ENCODE data around the gene KIF3B. TPM values are rescaled to one million over a fixed set of nuclear protein-coding genes. Genes with fewer than 3 reads are reported as not detected.

The KIF3B gene
- polyA plus RNA-seq, 1 experiment = 30.5 TPM

DNA sequence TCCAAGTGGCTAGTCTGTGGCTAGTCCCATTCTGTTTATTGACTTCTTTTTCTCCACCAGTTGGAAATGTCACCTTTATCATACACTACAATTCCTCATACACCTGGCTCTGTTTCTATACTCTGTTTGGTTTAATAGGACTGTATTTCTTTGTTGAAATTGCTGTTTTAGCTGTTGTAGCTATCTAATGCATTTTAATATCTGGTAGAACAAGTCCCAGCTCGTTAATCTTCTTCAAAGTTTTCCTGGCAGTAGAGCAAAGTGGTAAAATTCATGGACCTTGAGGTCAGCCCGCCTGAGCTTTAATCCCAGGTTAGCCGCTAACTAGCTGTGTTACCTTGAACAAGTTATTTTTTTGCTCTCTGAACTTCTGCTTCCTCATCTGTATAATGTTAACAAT is 70.8 kb downstream of the KIF3B start:
- TF ChIP-seq, protein P1, sequence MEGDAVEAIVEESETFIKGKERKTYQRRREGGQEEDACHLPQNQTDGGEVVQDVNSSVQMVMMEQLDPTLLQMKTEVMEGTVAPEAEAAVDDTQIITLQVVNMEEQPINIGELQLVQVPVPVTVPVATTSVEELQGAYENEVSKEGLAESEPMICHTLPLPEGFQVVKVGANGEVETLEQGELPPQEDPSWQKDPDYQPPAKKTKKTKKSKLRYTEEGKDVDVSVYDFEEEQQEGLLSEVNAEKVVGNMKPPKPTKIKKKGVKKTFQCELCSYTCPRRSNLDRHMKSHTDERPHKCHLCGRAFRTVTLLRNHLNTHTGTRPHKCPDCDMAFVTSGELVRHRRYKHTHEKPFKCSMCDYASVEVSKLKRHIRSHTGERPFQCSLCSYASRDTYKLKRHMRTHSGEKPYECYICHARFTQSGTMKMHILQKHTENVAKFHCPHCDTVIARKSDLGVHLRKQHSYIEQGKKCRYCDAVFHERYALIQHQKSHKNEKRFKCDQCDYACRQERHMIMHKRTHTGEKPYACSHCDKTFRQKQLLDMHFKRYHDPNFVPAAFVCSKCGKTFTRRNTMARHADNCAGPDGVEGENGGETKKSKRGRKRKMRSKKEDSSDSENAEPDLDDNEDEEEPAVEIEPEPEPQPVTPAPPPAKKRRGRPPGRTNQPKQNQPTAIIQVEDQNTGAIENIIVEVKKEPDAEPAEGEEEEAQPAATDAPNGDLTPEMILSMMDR (IDR thresholded peaks at IDR 0.05; ENCODE audit: low read depth, low read length) = no peak
- no peak overlapping the region for H3K4me3 ChIP-seq (ENCODE audit: low read depth, low read length)
- no peaks in the 10 kb centered on the region for H3K27me3 ChIP-seq (ENCODE audit: control insufficient read depth, insufficient read depth, low read length)
- H3K27ac ChIP-seq (ENCODE audit: low read depth, low read length) = no peak overlapping the region
- DNase-seq (ENCODE audit: low read depth, low spot score) = no peak
- POLR2A ChIA-PET = no interaction called here
- no peaks in the 10 kb centered on the region for H3K9me3 ChIP-seq (ENCODE audit: control insufficient read depth, insufficient read depth, low read length)
- CTCF ChIA-PET = interaction anchor here (1.9 kb wide), 1 partner anchor 12 kb away, joined by 5 read pairs; no protein-coding TSS in a partner anchor

GRCh38 chr20:32350421-32350820 is 73.0 kb downstream of the KIF3B start:
- no peaks in the 10 kb centered on the region for H3K9me3 ChIP-seq (ENCODE audit: control insufficient read depth, insufficient read depth, low read length)
- H3K27ac ChIP-seq (ENCODE audit: low read depth, low read length) = no peak overlapping the region
- POLR2A ChIA-PET = no interaction called here
- H3K27me3 ChIP-seq (ENCODE audit: control insufficient read depth, insufficient read depth, low read length) = no peaks in the 10 kb centered on the region
- TF ChIP-seq, protein P1 (IDR thresholded peaks at IDR 0.05; ENCODE audit: low read depth, low read length) = no peak
- no peak overlapping the region for H3K4me3 ChIP-seq (ENCODE audit: low read depth, low read length)
- no peak for DNase-seq (ENCODE audit: low read depth, low spot score)
- CTCF ChIA-PET = no interaction called here

DNA sequence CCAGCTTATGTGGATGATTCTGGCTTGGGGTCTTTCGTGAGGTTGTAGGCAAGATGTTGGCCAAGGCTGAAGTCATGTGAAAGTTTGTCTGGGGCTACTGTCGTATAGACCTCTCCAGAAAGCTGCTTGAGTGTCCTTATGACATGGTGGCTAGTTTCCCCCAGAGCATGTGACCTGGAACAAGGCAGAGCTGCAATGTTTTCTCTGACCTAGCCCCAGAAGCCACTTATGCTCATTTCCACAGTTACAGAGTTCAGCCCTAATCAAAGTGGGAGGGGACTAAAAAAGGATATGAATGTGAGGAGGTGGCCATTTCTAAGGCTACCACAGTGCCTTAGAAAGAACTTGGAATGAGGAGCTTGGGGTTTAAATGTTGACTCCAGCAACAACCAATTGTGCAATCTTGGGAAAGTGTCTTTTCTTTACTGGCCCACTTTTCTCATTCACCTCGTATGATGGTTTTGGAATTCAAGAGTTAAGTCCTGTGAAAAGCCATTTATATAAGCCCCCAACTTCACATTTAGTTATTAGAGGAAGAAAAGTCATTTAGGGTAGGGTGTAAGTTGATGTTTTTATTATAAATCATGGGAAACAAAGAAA is 74.8 kb downstream of the KIF3B start:
- POLR2A ChIA-PET = no interaction called here
- TF ChIP-seq, protein P1 (IDR thresholded peaks at IDR 0.05; ENCODE audit: low read depth, low read length) = no peak

DNA sequence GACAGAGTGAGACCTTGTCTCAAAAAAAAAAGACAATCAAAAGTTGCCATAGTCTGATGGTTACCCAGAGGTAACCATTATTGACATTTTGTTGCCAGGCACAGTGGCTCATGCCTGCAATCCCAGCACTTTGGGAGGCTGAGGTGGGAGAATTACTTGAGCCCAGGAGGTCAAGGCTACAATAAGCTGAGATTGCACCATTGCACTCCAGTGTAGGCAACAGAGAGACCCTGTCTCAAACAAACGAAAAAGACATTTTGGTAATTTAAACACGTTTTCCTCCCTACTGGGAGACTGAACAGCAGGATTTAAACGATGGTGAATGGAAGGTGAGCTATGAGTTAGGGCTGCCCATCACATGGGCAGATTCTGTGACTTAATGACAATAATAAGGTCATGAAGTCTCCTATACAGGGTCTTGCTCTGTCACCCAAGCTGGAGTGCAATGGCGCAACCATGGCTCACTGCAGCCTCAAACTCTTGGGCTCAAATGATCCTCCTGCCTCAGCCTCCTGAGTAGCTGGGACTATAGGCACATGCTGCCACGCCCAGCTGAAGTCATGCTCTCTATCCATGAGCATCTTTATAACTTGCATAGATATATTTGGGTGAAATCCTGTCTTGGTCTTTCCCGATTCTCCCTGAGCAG is 76.5 kb downstream of the KIF3B start:
- TF ChIP-seq, protein P1 (IDR thresholded peaks at IDR 0.05; ENCODE audit: low read depth, low read length) = no peak
- no peaks in the 10 kb centered on the region for H3K27me3 ChIP-seq (ENCODE audit: control insufficient read depth, insufficient read depth, low read length)
- ChIA-PET POLR2A (interaction anchor here (1.5 kb wide), 1 partner anchor 28 kb away, joined by 5 read pairs; no protein-coding TSS in a partner anchor), CTCF (interaction anchor here (0.6 to 1.6 kb wide), 3 partner anchors 9 to 103 kb away, joined by 3 to 5 read pairs (median 3); no protein-coding TSS in a partner anchor)
- H3K27ac ChIP-seq (ENCODE audit: low read depth, low read length) = peak overlapping the region; percentile 12
- no peak for DNase-seq (ENCODE audit: low read depth, low spot score)
- peaks cover 5% of the 10 kb centered on the region for H3K9me3 ChIP-seq (ENCODE audit: control insufficient read depth, insufficient read depth, low read length)
- H3K4me3 ChIP-seq (ENCODE audit: low read depth, low read length) = no peak overlapping the region

More for the DNA sequence above, 74.8 kb downstream of the KIF3B start:
- Histone ChIP-seq H3K4me3 (ENCODE audit: low read depth, low read length) (no peak overlapping the region), H3K27ac (ENCODE audit: low read depth, low read length) (no peak overlapping the region), H3K27me3 (ENCODE audit: control insufficient read depth, insufficient read depth, low read length) (no peaks in the 10 kb centered on the region), H3K9me3 (ENCODE audit: control insufficient read depth, insufficient read depth, low read length) (peaks cover 3% of the 10 kb centered on the region; the same call in 1 of the 2 replicates)
- CTCF ChIA-PET = interaction anchor here (0.6 to 1.0 kb wide), 2 partner anchors 15 to 16 kb away, joined by 3 to 4 read pairs; no protein-coding TSS in a partner anchor
- no peak for DNase-seq (ENCODE audit: low read depth, low spot score)

Measured in AG04450 (cell line).